ENCODE data around the gene PTPN9. TPM values are rescaled to one million over a fixed set of nuclear protein-coding genes. Genes with fewer than 3 reads are reported as not detected.
A peak's percentile ranks its signal among the peaks of the same experiment; 100 is the strongest.

PTPN9 gene
- total and polyA plus RNA-seq, 2 of the 13 experiments (the other 11 are each of a cell fraction or from before 2014, with no cell fraction given) = 16.6 to 19.9 TPM

- TF ChIP-seq RERE (CRISPR knock-in tag; IDR thresholded peaks at IDR 0.05; ENCODE audit: low read depth) (no peak), DRAP1 (CRISPR knock-in tag; IDR thresholded peaks at IDR 0.05) (peak; percentile 58; the same call in 1 of the 2 replicates), SALL1 (CRISPR knock-in tag; IDR thresholded peaks at IDR 0.05) (peak; percentile 73), ZNF441 (CRISPR knock-in tag; IDR thresholded peaks at IDR 0.05; ENCODE audit: borderline replicate concordance) (no peak; the same call in 1 of the 2 replicates), ATAD3A (CRISPR knock-in tag; IDR thresholded peaks at IDR 0.05) (0 out of 2 replicates have a peak, but pooled peaks have one; percentile 49), ZBTB2 (CRISPR knock-in tag; IDR thresholded peaks at IDR 0.05; ENCODE audit: low read depth) (peak; percentile 70; the same call in 1 of the 2 replicates), ZBTB26 (CRISPR knock-in tag; IDR thresholded peaks at IDR 0.05; ENCODE audit: borderline replicate concordance) (peak; percentile 64; the same call in 1 of the 2 replicates), SMAD3 (CRISPR knock-in tag; IDR thresholded peaks at IDR 0.05) (no peak; the same call in 1 of the 2 replicates), RXRA (CRISPR knock-in tag; IDR thresholded peaks at IDR 0.05) (peak; percentile 72), ZNF780A (CRISPR knock-in tag; IDR thresholded peaks at IDR 0.05) (no peak), MNT (IDR thresholded peaks at IDR 0.05) (peak; percentile 35; the same call in 1 of the 2 replicates), GFI1 (CRISPR knock-in tag; IDR thresholded peaks at IDR 0.05; ENCODE audit: borderline replicate concordance) (peak; percentile 64; the same call in 1 of the 2 replicates), ADNP (CRISPR knock-in tag; IDR thresholded peaks at IDR 0.05) (peak; percentile 89; the same call in 1 of the 2 replicates), ZNF589 (CRISPR knock-in tag; conservative IDR thresholded peaks at IDR 0.05) (no peak), WIZ (CRISPR knock-in tag; IDR thresholded peaks at IDR 0.05) (no peak), MEIS2 (CRISPR knock-in tag; IDR thresholded peaks at IDR 0.05) (peak; percentile 49; the same call in 1 of the 2 replicates), RXRB (CRISPR knock-in tag; IDR thresholded peaks at IDR 0.05; ENCODE audit: borderline replicate concordance) (0 out of 2 replicates have a peak, but pooled peaks have one; percentile 59), ZNF317 (CRISPR knock-in tag; IDR thresholded peaks at IDR 0.05) (peak; percentile 77), ZNF446 (CRISPR knock-in tag; IDR thresholded peaks at IDR 0.05) (no peak)
Measured at GRCh38 chr15:75625542-75626347, 46.6 kb upstream of the PTPN9 start, which contains the start of gene SNUPN (continued).

All from HepG2 (cell line).